Mucosa of descending colon (tissue), 3 donors: Measurements from ENCODE around the gene SF3A2. TPM values are rescaled to one million over a fixed set of nuclear protein-coding genes. Genes with fewer than 3 reads are reported as not detected.
A peak's percentile ranks its signal among the peaks of the same experiment; 100 is the strongest.

Source experiments
- ATAC-seq: fragments of 200-7000 bp; cut with Tn5 transposase; one replicate; pipeline ENCODE4 v1.9.1; 2020; ENCODE audit warnings: mild to moderate bottlenecking, moderate library complexity
- DNase-seq, 3 donors: peaks; one replicate each; pipeline ENCODE4 v3.0.0-alpha.2; 2020
- H3K36me3 ChIP-seq: fragments of 200-600 bp; one replicate; pipeline ENCODE4 v1.8.0; 2021; ENCODE audit warnings: low read depth, mild to moderate bottlenecking
- H3K4me1 ChIP-seq: fragments of 200-600 bp; one replicate; pipeline ENCODE4 v1.8.0; 2021; ENCODE audit warnings: low read depth, mild to moderate bottlenecking
- H3K4me3 ChIP-seq: fragments of 200-600 bp; one replicate; pipeline ENCODE4 v1.8.0; 2021; ENCODE audit warnings: mild to moderate bottlenecking
- H3K9me3 ChIP-seq: fragments of 200-600 bp; one replicate; pipeline ENCODE4 v1.8.0; 2021; ENCODE audit warnings: mild to moderate bottlenecking
- intact Hi-C, 2 donors: fragments of 100-400 bp; cut with DNase I in 1 of 2; cut with micrococcal nuclease in 1 of 2; formaldehyde crosslinking; loops; one replicate each; pipeline versions ENCODE4 v1.11.0 to v1.11.1; 2022; cut with DNase I, micrococcal nuclease
- total RNA-seq, 3 donors: library from RNA; stranded (reverse); fragmentation: NEBNext Ultra II Directional in 2 of 3; extraction: Animal tissue kit (Norgen Biotek cat#: 25700) in 2 of 3; gene quantifications; one replicate each; pipeline versions ENCODE4 v1.2.1 to v1.2.4, GENCODE V29; 2021 to 2023
- TF ChIP-seq, protein P1 (sequence below): fragments of 200-600 bp; IDR thresholded peaks from one replicate; pipeline ENCODE4 v1.8.0; 2022; ENCODE audit warnings: antibody characterized with exemption, mild to moderate bottlenecking
- donor health status: DM: no; HTN: no; CAD: no; lungs with moderate emphysema.
- donor health status: DM: no; HTN: no; CAD: no.
- donor health status: DM: no; HTN: yes; CAD: no.

The SF3A2 gene
- total RNA-seq, 3 donors from 2014 or later: 60.6 to 81.2 (median 68.2) TPM

DNA sequence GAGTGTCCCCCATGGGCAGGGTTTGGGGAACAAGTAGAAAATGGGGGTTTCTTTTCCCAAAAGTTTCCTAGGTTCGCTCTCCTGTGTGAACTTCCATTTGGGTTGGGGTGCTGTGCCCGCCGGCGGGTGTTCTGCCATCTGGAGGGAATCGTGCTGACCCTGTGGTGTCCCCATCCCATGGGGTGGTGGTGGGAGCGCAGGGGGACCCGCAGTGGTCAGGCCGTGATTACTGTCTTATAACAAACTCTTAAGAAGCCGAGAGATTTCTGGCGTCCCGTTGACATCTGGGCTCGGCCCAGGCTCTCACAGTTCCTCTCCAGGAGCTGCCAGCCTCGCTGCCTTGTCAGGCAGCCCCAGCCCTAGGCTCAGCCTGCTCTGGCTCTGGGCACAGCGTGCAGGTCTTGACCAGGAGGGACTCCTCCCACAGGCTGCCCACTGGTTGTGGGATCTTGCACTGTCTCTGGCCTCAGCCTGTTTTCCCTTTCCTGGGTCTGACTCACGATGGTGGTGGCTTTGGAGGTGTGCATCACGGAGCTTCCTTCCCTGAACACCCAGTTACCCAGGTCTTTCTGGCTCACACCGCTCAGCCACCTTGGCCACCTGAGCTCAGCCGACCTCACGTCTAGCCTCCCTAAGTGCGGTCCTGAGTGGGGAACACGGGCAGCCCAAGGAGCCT is 35.0 kb upstream of the SF3A2 start:
- TF ChIP-seq, protein P1, sequence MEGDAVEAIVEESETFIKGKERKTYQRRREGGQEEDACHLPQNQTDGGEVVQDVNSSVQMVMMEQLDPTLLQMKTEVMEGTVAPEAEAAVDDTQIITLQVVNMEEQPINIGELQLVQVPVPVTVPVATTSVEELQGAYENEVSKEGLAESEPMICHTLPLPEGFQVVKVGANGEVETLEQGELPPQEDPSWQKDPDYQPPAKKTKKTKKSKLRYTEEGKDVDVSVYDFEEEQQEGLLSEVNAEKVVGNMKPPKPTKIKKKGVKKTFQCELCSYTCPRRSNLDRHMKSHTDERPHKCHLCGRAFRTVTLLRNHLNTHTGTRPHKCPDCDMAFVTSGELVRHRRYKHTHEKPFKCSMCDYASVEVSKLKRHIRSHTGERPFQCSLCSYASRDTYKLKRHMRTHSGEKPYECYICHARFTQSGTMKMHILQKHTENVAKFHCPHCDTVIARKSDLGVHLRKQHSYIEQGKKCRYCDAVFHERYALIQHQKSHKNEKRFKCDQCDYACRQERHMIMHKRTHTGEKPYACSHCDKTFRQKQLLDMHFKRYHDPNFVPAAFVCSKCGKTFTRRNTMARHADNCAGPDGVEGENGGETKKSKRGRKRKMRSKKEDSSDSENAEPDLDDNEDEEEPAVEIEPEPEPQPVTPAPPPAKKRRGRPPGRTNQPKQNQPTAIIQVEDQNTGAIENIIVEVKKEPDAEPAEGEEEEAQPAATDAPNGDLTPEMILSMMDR: no peak

DNA sequence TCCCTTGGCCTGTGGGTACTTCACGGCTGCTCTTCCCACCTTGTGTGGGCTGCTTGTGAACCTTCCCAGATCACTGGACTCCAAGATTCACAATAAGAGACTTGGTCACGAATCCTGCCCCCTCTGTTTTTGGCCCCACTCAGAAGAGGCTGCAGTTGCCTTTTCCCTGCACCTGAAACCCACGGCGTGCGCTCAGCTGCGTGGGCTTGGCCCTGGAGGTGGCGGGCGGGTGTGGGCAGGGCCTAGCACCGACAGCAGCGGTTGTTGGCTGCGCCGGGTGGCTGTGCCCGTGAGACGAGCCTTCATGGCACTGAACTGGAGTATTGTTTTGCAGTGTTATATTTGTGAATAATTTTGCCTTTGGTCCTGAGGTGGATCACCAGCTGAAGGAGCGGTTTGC is 34.3 kb upstream of the SF3A2 start:
- ATAC-seq (no peak), DNase-seq (no peak)
- TF ChIP-seq, protein P1: no peak
- no peak overlapping the region for H3K4me3 ChIP-seq
- intact Hi-C loops: no loop called here
- no peaks in the 10 kb centered on the region for H3K9me3 ChIP-seq
- no peaks in the 10 kb centered on the region for H3K36me3 ChIP-seq
- H3K4me1 ChIP-seq: no peaks in the 10 kb centered on the region

More for the DNA sequence above, 35.0 kb upstream of the SF3A2 start:
- no peak for ATAC-seq
- Histone ChIP-seq H3K4me1 (no peaks in the 10 kb centered on the region), H3K36me3 (no peaks in the 10 kb centered on the region), H3K4me3 (no peak overlapping the region), H3K9me3 (no peaks in the 10 kb centered on the region)
- DNase-seq: no peak
- intact Hi-C loops: no loop called here

DNA sequence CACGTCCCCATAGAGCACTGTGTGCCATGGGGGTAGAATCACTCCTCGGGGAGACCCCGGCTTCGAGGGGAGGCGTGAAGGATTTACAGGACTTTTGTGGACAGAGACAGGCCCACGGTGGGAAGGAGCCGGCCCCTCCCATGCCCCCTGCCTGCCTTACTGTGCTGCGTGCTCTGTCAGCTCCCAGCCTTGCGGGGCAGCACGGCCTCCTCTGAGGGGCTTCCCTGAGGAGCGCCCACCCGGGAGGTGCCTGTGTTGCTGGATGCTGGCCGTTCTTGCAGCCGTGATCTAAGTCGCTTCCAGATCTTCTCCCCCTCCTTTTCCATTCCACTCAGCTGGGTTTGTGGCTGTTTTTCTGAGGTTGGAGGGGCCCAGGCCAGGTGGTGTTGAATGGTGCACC is 29.6 kb upstream of the SF3A2 start:
- TF ChIP-seq, protein P1: no peak
- DNase-seq (no peak), ATAC-seq (no peak)
- Histone ChIP-seq H3K36me3 (peaks cover 10% of the 10 kb centered on the region), H3K4me1 (peaks cover 7% of the 10 kb centered on the region), H3K9me3 (no peaks in the 10 kb centered on the region), H3K4me3 (no peak overlapping the region)
- intact Hi-C loops: no loop called here

DNA sequence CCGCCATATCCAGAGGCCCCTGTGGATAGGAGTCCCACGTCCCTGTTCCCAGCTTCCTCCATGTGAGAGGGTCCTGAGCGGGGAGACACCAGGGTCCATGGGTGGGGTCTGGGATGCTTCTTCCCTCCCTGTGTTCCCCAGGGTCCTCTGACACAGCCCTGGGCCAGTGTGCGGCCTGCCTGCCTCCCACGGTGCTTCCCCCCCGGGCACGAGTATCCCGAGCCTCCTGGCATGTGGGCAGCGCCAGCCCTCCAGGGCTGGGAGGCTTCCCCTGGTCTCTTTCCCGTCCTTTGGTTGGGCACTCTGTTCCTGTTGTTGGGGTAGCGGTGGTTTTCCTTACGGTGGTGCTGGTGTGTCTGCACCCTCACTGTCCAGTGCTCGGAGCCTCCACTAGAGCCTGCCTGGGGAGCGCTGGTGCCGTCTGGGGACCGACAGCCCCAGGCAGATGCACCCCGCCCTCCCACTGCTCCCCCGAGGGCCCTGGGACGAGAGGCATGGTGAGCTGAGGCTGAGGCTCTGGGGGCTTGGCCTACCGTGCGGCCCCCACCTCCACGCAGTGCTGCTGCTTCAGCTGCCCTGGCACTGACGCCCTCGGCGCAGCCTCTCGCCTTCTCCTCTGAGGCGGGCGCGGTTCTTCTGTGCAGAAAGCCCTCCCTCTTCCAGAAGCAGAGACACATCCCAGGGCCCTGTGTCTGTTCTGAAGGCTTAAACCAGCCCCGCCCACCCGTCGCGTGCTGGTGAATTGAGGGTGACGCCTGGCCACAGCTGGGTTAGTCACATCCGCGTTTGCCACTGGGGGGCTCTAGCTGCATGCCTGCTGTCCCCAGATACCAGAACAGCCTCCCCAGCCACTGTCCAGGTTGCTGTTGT is 28.4 kb upstream of the SF3A2 start:
- Histone ChIP-seq H3K9me3 (no peaks in the 10 kb centered on the region), H3K4me1 (peaks cover 12% of the 10 kb centered on the region), H3K36me3 (peaks cover 10% of the 10 kb centered on the region), H3K4me3 (no peak overlapping the region)
- TF ChIP-seq, protein P1: no peak
- DNase-seq (peak; percentile 74 to 81 (median 80)), ATAC-seq (peak; percentile 36)
- intact Hi-C loops: no loop called here

DNA sequence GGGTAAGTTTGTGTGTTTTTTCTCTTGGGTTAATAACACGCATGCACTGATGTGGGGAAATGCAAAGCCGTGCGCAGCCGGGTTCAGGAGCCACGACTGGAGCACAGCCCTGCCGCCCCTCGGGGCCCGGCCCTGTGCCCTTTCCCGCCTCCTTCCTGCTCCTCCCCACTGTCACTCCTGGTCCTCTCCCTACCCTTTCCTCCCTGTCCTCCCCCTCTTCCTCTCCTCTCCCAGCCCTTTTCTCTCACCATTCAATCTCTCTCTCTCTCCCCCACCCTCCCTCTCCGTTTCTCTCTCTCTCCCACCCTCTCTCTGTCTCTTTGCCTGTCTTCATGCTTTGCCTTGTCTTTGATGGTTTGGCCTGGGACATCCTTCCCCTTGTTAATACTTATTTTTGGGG is 27.6 kb upstream of the SF3A2 start:
- H3K4me1 ChIP-seq: peaks cover 18% of the 10 kb centered on the region
- H3K9me3 ChIP-seq: no peaks in the 10 kb centered on the region
- ATAC-seq (no peak), DNase-seq (no peak)
- peaks cover 10% of the 10 kb centered on the region for H3K36me3 ChIP-seq
- H3K4me3 ChIP-seq: no peak overlapping the region
- TF ChIP-seq, protein P1: no peak
- intact Hi-C loops: no loop called here
